Cortex of kidney (tissue), 1 donor: ENCODE measurements around the gene AKR1C3.
"Not testable (repeated sequence)": the region's sequence is repeated elsewhere in the genome, so short reads cannot be mapped to it uniquely, and the experiment has no call there.

Experiments used
- DNase-seq: peaks from one replicate; lab custom pipeline; 2025; lab: John Stamatoyannopoulos, UW

The AKR1C3 gene

DNA sequence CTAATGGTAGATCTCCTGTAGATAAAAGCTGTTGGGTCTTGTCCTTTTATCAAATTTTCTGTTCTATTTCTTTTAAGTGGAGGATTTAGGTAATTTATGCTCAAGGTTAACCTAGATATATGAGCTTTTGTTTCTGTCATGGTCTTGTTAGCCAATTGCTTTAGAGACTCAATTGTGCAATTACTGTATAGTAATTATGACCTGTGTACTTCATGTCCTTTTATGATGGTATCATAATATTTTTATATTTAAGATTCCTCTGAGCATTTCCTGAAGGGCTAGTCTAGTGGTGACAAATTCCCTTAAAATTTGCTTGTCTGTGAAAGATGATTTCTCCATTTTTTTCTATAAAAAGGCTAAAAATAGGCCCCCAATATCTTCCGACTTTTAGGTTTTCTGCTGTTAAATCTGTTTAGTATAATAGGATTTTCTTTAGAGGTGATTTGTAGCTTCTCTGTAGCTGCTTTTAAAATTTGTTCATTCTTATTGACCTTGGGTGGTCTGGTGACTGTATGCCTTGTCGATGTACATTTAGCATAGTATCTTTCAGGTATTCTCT is 5.4 kb upstream of the AKR1C3 start:
- DNase-seq = no peak

- DNase-seq = no peak
Measured at GRCh38 chr10:5089865-5090264, 4.3 kb upstream of the AKR1C3 start.

DNA sequence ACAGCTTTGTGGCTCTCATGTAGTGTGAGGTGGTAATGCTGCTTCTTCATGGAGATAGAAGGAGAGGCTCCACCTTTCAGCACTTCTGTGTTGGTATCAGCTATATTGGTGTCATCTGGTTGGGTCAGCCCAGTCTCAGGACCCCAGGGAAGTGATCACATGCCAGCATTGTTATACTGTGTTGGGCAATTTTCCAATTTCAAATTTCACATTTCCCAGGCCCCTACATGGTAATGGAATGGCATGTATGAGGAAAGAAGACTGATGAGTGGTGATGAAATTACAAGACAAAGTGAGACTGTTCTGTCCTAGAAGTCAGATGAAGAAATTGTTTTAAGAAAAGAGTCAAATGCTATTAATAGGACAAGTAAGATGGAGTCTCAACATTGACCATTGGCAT is 3.7 kb upstream of the AKR1C3 start:
- DNase-seq = no peak

GRCh38 chr10:5091196-5091595 is 3.0 kb upstream of the AKR1C3 start:
- no peak for DNase-seq

DNA sequence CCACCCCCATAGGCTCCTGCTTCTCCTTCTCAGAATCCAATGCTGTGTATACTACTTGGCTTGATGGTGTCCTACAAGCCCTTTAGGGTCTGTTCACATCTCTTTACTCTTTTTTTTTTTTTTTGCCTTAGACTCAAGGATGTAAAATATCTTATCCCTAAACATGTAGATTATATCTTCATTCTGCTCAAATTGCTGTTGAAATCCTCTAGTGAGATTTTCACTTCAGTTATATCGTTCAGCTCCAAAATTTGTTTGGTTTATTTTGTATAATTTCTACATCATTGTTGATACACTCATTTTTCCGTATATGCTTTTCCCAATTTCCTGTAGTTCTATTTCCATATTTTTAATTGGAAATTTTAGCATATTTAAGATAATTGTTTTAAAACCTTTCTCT is 1.8 kb upstream of the AKR1C3 start:
- no peak for DNase-seq

DNA sequence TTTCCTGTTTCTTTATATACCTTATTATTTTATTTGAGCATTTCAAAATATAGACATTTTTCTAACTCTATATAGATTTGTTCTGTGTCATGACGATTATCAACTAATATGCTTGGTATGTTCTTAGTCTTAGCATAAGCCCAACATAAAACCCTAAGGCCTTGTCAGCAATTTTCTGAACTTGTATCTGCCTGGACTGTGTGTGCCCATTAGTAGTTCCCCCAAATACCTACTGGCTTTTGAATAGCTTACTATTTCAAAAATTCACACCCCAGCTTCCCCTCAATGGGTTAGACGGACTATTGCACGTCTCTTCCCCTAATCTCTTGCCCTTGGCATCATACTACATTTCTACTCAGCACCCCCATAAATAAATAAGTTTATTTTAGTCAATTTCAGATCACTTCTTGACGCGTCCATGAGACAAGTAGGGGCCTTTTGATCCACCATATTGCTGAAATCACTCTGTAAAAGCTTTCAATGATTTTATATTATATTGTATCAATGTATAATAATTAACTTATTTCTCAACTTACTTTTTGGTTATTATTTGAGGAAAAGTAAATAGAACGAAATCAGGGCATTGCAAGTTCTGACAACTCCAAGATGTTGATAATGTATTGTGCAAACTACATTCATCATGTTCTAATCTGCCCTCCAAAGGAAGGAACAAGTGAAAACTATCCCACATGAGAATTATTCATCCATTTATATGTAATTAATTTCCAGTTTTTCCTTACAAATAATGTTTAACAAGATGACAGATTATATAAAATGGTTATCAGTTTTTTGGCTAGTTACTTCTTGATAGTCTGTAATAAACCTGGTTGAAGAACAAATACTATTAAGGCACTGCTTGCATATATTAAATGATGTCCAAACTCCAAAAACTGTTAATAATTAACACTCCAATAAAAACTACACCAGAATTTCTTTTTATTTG is 1.1 kb upstream of the AKR1C3 start:
- no peak for DNase-seq

DNA sequence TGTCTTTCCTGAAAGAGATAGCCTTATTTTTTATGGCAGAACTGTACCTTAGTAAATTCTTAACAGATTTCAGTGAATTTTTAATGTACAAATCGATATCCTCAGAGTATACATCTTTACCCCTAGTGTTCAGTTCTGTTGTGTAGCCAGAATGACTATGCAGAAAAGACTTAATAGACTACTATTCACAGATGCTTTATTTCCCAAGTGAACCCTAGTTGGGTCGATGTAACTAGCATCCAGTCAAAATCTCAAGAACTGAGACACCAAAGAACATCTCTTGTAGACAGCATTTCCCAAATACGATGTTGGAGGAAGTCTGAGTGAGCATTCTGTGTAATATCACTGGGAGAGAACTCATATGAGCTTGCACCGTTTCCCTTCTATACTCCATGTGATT is 1.5 kb downstream of the AKR1C3 start:
- no peak for DNase-seq

DNA sequence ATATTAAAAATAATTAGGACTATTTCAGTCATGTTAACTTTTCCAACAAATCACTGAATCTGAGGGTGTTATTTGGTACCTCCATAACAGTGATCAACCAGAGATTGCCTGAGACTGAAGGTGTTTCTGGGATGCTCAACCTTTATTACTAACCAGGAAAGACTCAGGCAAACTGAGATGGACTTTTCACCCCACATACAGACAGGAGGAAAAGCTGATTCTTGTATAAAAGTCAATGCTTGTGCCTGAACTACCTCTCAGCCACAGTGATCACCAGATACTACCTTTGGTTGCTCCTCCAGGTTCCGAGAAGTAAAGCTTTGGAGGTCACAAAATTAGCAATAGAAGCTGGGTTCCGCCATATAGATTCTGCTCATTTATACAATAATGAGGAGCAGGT is 1.9 kb downstream of the AKR1C3 start:
- no peak for DNase-seq

DNA sequence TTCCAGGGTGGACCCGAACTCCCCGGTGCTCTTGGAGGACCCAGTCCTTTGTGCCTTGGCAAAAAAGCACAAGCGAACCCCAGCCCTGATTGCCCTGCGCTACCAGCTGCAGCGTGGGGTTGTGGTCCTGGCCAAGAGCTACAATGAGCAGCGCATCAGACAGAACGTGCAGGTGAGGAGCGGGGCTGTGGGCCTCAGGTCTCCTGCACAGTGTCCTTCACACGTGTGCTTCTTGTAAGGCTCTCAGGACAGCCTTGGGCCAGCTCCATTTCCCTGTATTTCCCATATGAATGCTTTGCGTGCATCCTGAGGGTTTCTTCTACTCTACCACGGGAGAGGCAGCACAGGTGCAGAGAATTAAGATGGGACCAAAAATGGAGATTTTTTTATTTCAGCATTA is 8.3 kb downstream of the AKR1C3 start:
- DNase-seq = not testable (repeated sequence)

GRCh38 chr10:5103481-5103880 is 9.3 kb downstream of the AKR1C3 start:
- DNase-seq = no peak

GRCh38 chr10:5105626-5106025 is 11.4 kb downstream of the AKR1C3 start:
- DNase-seq = no peak

GRCh38 chr10:5106553-5106952 is 12.3 kb downstream of the AKR1C3 start:
- DNase-seq = no peak

DNA sequence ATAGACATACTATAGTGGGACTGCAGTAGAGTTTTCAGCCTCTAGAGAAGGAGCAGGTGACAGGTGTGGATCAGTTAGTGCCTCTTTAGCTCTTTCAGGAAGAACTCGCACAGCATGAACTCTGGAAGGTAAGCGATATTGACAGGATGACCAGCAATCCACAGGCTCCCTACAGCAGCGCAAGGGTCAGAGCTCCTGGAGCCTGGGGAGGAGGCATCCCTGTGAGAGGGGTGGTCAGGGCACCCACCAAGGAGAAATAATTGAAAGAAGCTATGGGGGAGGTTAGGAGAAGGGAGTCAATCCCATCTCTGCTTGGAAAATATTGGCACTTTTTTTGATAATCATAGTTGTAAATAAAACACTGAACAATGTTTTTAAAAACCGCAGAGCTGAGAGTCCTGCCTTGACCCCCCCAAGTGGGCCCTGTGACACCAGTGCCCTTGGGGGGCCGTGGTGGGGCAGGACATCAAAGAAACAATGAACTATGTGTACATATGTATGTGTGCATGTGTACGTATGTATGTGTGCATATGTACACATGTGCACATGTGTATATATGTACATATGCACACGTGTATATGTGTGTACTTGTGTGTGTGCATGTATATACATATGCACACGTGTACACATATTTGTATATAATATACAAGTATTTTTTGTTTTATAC is 13.8 kb downstream of the AKR1C3 start:
- no peak for DNase-seq

DNA sequence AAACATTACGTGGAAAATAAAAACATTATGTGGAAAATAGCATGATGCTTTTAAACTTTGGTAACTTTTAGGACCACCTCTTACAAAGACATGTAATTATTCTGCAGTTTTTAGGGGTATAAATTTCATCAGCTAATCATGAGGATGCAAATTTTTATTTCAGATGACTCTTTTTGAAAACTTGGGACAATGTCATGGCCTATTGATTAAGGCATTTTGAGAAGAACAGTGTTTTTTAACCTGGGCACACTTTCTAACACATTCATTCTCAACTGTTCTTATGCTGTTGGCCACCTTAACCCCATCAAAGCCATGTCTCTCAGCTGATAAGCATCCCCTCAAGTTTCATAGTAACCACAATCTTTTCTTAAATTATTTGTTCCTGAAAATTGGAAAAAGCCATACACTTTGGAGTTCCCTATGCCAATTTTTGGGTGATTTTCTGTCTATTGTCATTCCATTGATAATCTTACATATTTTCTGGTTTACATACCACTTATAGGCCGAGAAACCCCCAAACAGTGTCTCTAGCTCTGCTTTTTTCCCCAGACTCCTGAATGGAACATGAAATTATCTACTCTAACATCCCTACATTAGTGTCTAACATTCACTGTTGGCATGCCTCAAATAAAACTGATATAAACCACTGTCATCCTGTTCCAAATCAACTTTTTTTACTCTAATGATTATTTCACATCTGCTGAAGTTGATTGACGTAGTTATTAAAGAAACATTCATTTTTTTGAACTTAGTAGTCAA is 14.6 kb downstream of the AKR1C3 start:
- no peak for DNase-seq

GRCh38 chr10:5109861-5110260 is 15.6 kb downstream of the AKR1C3 start:
- DNase-seq = not testable (repeated sequence)

- DNase-seq = no peak
Measured at GRCh38 chr10:5116621-5117020, 22.4 kb downstream of the AKR1C3 start.

DNA sequence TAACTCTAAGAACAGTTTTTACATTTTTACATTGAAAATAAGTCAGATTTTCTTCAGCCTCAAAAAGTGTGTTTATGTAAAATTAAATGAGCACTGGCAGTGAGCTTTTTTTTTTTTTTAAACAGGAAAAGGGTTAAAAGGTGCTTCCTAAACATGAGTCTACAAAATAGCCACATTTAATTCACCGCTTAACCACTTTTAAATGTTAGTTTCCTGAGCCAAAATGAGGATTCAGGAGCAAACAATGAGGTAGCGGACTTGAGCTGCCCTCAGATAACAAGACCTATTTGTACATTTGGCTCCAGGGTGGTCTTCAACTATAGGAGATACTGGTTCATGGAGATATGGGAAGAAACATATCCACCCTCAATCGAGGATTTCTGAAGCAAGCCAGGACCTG is 22.8 kb downstream of the AKR1C3 start:
- no peak for DNase-seq

DNA sequence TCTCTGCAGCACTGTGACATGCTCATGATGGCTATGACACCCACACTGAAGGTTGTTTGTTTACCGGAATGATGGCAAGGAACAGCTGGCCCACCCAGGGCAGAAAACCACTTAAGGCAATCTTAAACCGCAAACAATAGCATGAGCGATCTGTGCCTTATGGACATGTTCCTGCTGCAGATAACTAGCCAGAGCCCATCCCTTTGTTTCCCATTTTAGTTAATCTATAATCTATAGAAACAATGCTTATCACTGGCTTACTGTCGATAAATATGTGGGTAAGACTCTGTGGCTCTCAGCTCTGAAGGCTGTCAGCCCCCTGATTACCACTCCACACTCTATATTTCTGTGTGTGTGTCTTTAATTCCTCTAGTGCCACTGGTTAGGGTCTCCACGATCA is 25.8 kb downstream of the AKR1C3 start:
- not testable (repeated sequence) for DNase-seq

DNA sequence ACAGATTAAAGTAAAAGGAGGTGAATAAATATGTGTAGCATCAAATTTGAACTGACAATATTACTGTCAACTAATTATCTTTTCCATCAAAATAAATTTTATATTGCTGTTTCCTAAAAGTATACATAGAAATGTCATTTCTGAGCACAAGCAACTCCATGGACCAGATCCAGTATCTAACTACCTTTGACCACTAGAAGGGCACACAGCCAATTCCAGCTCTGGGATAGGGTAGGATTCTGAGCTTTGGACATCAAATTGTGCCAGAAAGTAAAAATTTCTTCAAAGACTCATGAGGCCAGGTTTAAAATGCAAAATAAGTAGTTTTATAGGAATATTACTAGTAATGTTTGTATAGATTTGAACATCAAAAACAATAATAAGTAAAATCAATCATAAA is 29.7 kb downstream of the AKR1C3 start:
- DNase-seq = no peak

- DNase-seq = no peak
Measured at GRCh38 chr10:5125315-5126044, 31.3 kb downstream of the AKR1C3 start.

GRCh38 chr10:5135581-5135980 is 41.4 kb downstream of the AKR1C3 start:
- no peak for DNase-seq
